K562 (cell line): ENCODE measurements around the gene SCN4A. TPM values are rescaled to one million over a fixed set of nuclear protein-coding genes. Genes with fewer than 3 reads are reported as not detected.

Experiments
- ATAC-seq: fragments of 200-7000 bp; cut with Tn5 transposase; 3 replicates; pipeline ENCODE4 v1.9.1; 2020; ENCODE audit warnings: moderate library complexity
- BruUV-seq: library from RNA; stranded (reverse); fragments of 400-500 nt; replicated peaks from 2 replicates; lab custom pipeline; 2021; lab: Mats Ljungman, UMichigan
- CTCF ChIA-PET: fragments of 300-600 bp; formaldehyde crosslinking; extraction: SDS; loops from one replicate; lab custom pipeline; 2021; ENCODE audit warnings: low intra/inter-chr PET ratio; lab: Yijun Ruan, JAX
- POLR2A ChIA-PET: fragments of 300-600, 350-650 bp; sonication (Branson Sonifier 250); formaldehyde crosslinking; extraction: SDS; loops from one replicate; lab custom pipeline; 2021; ENCODE audit warnings: antibody characterized with exemption, inconsistent platforms; lab: Yijun Ruan, JAX
- DNase-seq, 4 experiments: peaks; one replicate each; pipeline versions ENCODE4 v3.0.0 to v3.0.0-alpha.2; 2011 to 2018; ENCODE audit warnings: low spot score in 3 of 4, mixed read lengths in 3 of 4; ENCODE audit errors: extremely low read depth in 1 of 4
- FAIRE-seq: peaks from 2 replicates; lab custom pipeline; 2011; peaks lifted over from hg19 to GRCh38; lab: Jason Lieb, UNC
- H2AFZ ChIP-seq: 2 replicates; pipeline ENCODE4 v1.6.0; 2011; ENCODE audit warnings: low read depth, low read length, control low read depth, inconsistent platforms
- H3K27ac ChIP-seq: fragments of 200-600 bp; 3 replicates; pipeline ENCODE4 v1.8.0; 2011; ENCODE audit warnings: low read depth, mild to moderate bottlenecking, control low read depth, inconsistent platforms, low read length, moderate library complexity, mixed read lengths; ENCODE audit errors: extremely low read depth
- H3K27me3 ChIP-seq, 2 experiments: fragments of 300-600 bp in 1 of 2; 2 replicates in 1 of 2; 3 replicates in 1 of 2; pipeline versions ENCODE4 v1.6.0 to v1.8.0; 2011; ENCODE audit warnings: inconsistent platforms in 2 of 2, low read length in 2 of 2, mild to moderate bottlenecking in 1 of 2, mixed read lengths in 1 of 2, moderate library complexity in 1 of 2; ENCODE audit not compliant: control insufficient read depth in 2 of 2, insufficient read depth in 2 of 2
- H3K36me3 ChIP-seq: fragments of 300-600 bp; 3 replicates; pipeline ENCODE4 v1.8.0; 2011; ENCODE audit warnings: mild to moderate bottlenecking, low read length, inconsistent platforms; ENCODE audit not compliant: control insufficient read depth, insufficient read depth
- H3K4me1 ChIP-seq, 2 experiments: fragments of 200-600 bp in 1 of 2; replicated peaks in 1 of 2; 2 replicates in 1 of 2; 3 replicates in 1 of 2; pipeline versions ENCODE4 v1.5.1 to v1.8.0; 2011; ENCODE audit warnings: inconsistent platforms in 2 of 2, low read length in 2 of 2, mild to moderate bottlenecking in 1 of 2, mixed read lengths in 1 of 2, moderate library complexity in 1 of 2; ENCODE audit not compliant: control insufficient read depth in 2 of 2, insufficient read depth in 2 of 2
- H3K4me2 ChIP-seq: 2 replicates; pipeline ENCODE4 v1.6.1; 2011; ENCODE audit warnings: low read length, control low read depth, inconsistent platforms, mixed read lengths; ENCODE audit not compliant: insufficient read depth
- H3K4me3 ChIP-seq: fragments of 200-600 bp; sonication (generic), shearing (Covaris generic); 2 replicates; pipeline ENCODE4 v1.5.1; 2016; ENCODE audit warnings: control low read depth, inconsistent platforms
- H3K79me2 ChIP-seq: fragments of 200-600 bp; 3 replicates; pipeline ENCODE4 v1.8.0; 2011; ENCODE audit warnings: low read length, inconsistent platforms; ENCODE audit not compliant: control insufficient read depth, insufficient read depth
- H3K9ac ChIP-seq, 2 experiments: 2 replicates each; pipeline versions ENCODE4 v1.6.0 to v1.6.1; 2011; ENCODE audit warnings: low read depth in 2 of 2, low read length in 2 of 2, control low read depth in 1 of 2, inconsistent platforms in 1 of 2, mild to moderate bottlenecking in 1 of 2, mixed read lengths in 1 of 2; ENCODE audit not compliant: insufficient read depth in 1 of 2
- H3K9me1 ChIP-seq: one replicate; pipeline ENCODE4 v1.6.0; 2011; ENCODE audit warnings: inconsistent platforms, mild to moderate bottlenecking, low read length, moderate library complexity; ENCODE audit not compliant: control insufficient read depth, insufficient read depth
- H3K9me3 ChIP-seq: replicated peaks from 2 replicates; pipeline ENCODE4 v1.5.1; 2011; ENCODE audit warnings: low read depth, low read length, inconsistent platforms; ENCODE audit not compliant: control insufficient read depth, insufficient read depth
- H4K20me1 ChIP-seq: replicated peaks from 2 replicates; pipeline ENCODE4 v1.6.1; 2011; ENCODE audit warnings: low read length, inconsistent platforms, mixed read lengths; ENCODE audit not compliant: control insufficient read depth, insufficient read depth
- TCF7L2 ChIP-seq: fragments of 150-350 bp; IDR thresholded peaks from 2 replicates; pipeline ENCODE4 v1.6.1; 2016; ENCODE audit warnings: low read depth, mild to moderate bottlenecking, low read length, moderate library complexity
- ZBED1 ChIP-seq: IDR thresholded peaks from 2 replicates; pipeline ENCODE4 v1.6.1; 2014
- ZNF407 ChIP-seq: fragments of 450-650 bp; IDR thresholded peaks from 2 replicates; pipeline ENCODE4 v1.6.1; 2016; ENCODE audit warnings: low read depth
- ZNF445 ChIP-seq: fragments of 250-450 bp; sonication (Bioruptor Pico); IDR thresholded peaks from 2 replicates; pipeline ENCODE4 v1.4.0; 2020; ENCODE audit warnings: low read depth, mild to moderate bottlenecking, moderate library complexity
- WGBS: fragments of 100-300 bp; shearing (Covaris generic); methylation state at CpG from one replicate; pipeline ENCODE4 v1.1.6; 2016; ENCODE audit warnings: low coverage, mixed read lengths; ENCODE audit not compliant: insufficient coverage; ENCODE audit errors: missing lambda C conversion rate; 5-methylcytosine and 5-hydroxymethylcytosine counted together
- in situ Hi-C: fragments of 300-500 bp; cut with MboI; formaldehyde crosslinking; loops from 4 replicates; pipeline ENCODE4 v1.15.0; 2018; ENCODE audit warnings: inconsistent platforms, mixed read lengths
- intact Hi-C: fragments of 100-400 bp; cut with micrococcal nuclease; formaldehyde crosslinking; loops from 2 replicates; pipeline ENCODE4 v1.14.2; 2022
- polyA plus RNA-seq, 8 experiments: library from polyadenylated mRNA; depleted of rRNA in 4 of 8; stranded (reverse) in 5 of 8; unstranded in 3 of 8; fragments of >200 nt; fragmentation: Nextera tagmentation in 2 of 8; fragmentation: Illumina TruSeq in 1 of 8; extraction: Ambion mirVana in 2 of 8; extraction: Trizol in 1 of 8; gene quantifications; 2 replicates each; pipeline versions ENCODE4 v1.2.1 to v1.2.3, GENCODE V29; 2011 to 2014; ENCODE audit warnings: inconsistent platforms in 1 of 8, missing spikeins in 1 of 8
- total RNA-seq, 7 experiments: library from RNA; depleted of rRNA in 6 of 7; stranded (reverse); fragments of >200 nt in 6 of 7; fragmentation: Illumina TruSeq in 2 of 7; extraction: Trizol in 2 of 7; gene quantifications; 2 replicates each; pipeline versions ENCODE4 v1.2.1 to v1.2.3, GENCODE V29; 2011 to 2021; ENCODE audit warnings: low replicate concordance in 1 of 7

The SCN4A gene
- total and polyA plus RNA-seq, 9 of the 15 experiments (the other 6 are each of a cell fraction or from before 2014, with no cell fraction given): 0.29 to 2.6 (median 1.4) TPM

- Histone ChIP-seq H3K36me3 (no peaks in the 10 kb centered on the region), H3K9me3 (no peaks in the 10 kb centered on the region)
- no TSS peak for BruUV-seq
- WGBS: 38% methylated on average over 11 of the region's 11 CpGs
- TF ChIP-seq TCF7L2: no peak
- TF ChIP-seq ZNF407: no peak
- TF ChIP-seq ZBED1: no peak
- TF ChIP-seq ZNF445 (CRISPR knock-in tag): no peak
- TF ChIP-seq, all 486 proteins: peak for 0
- H4K20me1 ChIP-seq: no peaks in the 10 kb centered on the region
- POLR2A ChIA-PET: interaction anchor here (1.7 kb wide), 1 partner anchor 10 kb away, joined by 6 read pairs; no protein-coding TSS in a partner anchor
- no peak overlapping the region for H3K9ac ChIP-seq
- CTCF ChIA-PET: no interaction called here
- in situ Hi-C loops (no loop called here), intact Hi-C loops (no loop called here)
- FAIRE-seq: no peak
- H3K79me2 ChIP-seq: no peaks in the 10 kb centered on the region
- H3K4me3 ChIP-seq: no peak overlapping the region
- no peak for ATAC-seq
- no peak overlapping the region for H3K4me2 ChIP-seq
- H2AFZ ChIP-seq: no peak overlapping the region
- H3K4me1 ChIP-seq: peaks cover 8 to 19% of the 10 kb centered on the region in 2 experiments; a peak in 4 of 5 replicates
- peaks cover 2% of the 10 kb centered on the region for H3K9me1 ChIP-seq
- no peak for DNase-seq
- no peak overlapping the region for H3K27ac ChIP-seq
- peaks cover 2 to 17% of the 10 kb centered on the region in 2 experiments; a peak in 3 of 5 replicates for H3K27me3 ChIP-seq
These were observed 6.0 kb downstream of the SCN4A start for GRCh38 chr17:63966646-63967264.
